Hematopoietic multipotent progenitor cell treated with erythropoietin and hydrocortisone succinate and interleukin-3 and kit ligand, for 6 days (in vitro differentiated cells): ENCODE results near the gene PDZRN4.
"Not testable (repeated sequence)": the region's sequence is repeated elsewhere in the genome, so short reads cannot be mapped to it uniquely, and the experiment has no call there.

Experiments
- DNase-seq: peaks from one replicate; pipeline ENCODE4 v3.0.0-alpha.2; 2015

The PDZRN4 gene

DNA sequence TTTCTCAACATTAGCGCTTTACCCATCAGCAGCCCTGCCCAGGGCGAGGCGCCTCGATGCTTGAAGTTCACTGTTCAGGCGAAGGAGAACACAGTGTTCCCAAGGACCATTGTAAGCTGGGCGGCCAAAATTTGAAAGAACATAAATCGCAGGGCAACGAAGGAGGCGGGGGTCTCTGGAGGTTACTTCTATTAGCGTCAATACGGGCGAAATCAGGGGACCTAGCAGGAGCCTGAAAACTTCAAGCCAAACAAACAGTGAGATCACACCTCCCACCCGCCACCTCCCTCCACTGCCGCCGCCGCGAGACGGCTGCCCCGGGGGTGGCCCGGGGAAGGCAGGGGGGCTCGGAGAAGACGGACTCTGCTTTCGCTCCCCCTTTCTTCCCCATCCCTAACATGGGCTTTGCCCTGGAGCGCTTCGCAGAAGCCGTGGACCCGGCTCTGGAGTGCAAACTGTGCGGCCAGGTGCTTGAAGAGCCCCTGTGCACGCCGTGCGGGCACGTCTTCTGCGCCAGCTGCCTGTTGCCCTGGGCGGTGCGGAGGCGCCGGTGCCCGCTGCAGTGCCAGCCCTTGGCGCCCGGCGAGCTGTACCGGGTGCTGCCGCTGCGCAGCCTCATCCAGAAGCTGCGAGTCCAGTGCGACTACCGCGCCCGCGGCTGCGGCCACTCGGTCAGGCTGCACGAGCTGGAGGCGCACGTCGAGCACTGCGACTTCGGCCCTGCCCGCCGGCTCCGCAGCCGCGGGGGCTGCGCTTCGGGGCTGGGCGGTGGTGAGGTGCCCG, at the start of gene PDZRN4:
Gene PDZRN4 (plus strand): TSS at position 263 of the 783 bp plus-strand sequence.
- peak; percentile 33 for DNase-seq

DNA sequence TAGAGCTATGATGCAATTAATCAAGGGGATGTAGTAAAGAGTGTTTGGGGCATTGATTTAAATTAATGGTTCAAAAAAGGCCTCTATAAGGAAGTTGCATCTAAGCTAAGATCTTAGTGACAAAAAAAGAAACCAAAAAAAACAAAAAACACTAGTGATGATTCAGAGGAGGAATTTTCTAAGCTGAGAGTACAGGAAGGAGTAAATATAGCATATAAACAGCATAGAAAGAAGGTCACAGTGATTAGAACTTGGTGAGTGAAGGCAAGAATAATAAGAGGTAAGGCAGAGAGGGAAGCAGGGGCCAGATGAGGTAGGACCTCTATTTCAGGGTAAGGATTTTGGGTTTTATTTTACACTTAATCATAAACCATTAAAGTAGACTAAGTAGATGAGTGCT, 48.0 kb upstream of the PDZRN4 start:
- no peak for DNase-seq

GRCh38 chr12:41141104-41141503, 47.0 kb upstream of the PDZRN4 start:
- no peak for DNase-seq

DNA sequence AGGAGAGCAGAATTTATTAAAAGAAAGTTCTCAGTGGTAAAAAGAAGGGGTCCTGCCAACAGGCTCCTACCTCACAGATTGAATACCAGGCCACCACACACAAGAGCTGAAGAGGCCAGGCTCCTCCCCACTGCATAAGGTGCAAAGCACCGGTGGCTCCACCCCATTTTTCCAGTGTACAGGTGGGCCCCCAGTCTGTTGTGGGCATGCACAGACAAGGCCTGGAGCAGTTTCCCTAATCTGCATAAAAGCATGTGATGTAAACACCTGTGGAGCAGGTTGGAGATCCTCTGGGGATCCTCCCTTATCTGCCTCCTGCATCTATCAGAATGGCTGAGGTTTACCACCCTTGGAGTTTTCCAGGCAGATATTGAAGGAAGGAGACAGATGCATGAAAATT, 45.7 kb upstream of the PDZRN4 start:
- DNase-seq: no peak

GRCh38 chr12:41151793-41152192, 36.3 kb upstream of the PDZRN4 start:
- DNase-seq: no peak

- DNase-seq: no peak
Measured at GRCh38 chr12:41162461-41162860, 25.7 kb upstream of the PDZRN4 start.

DNA sequence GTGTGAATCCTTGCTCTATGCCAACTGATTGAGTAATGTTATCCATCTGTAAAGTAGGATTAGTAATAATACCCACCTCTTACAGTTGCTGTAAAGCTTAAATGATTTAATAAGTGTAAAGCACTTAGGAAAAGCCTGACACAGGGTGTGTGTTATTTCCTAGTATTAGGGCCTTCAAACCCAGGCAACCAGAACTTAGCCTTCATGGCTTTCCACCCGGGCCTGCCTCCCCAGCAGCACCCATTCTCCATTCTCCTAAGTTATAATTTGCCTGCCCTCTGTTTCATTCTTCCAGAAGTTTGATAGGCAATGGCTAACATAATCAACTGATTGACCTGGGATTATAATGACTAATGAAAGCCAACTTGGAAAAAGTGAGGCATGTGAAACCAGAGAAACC, 20.4 kb upstream of the PDZRN4 start:
- no peak for DNase-seq

- no peak for DNase-seq
Measured at GRCh38 chr12:41174602-41175001, 13.5 kb upstream of the PDZRN4 start.

GRCh38 chr12:41179507-41179906, 8.6 kb upstream of the PDZRN4 start:
- DNase-seq: not testable (repeated sequence)

DNA sequence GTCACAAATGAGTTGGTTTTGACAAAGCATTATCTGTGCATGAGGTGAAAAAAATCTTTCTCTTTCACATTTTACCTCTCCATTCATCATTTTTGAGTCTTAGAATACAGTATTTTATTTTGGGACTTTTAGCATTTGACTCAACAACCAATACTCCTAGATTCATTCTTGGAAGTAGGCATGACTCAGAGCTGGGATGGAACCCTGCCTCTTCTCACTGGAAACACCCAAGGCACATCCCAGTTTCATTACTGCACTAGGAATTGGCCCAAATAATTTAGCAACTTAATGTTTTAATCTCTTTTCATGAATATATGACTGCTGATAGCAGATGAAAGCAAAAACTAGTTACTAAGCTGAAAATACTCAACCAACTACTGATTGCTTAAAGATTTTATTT, 3.3 kb upstream of the PDZRN4 start:
- DNase-seq: no peak

DNA sequence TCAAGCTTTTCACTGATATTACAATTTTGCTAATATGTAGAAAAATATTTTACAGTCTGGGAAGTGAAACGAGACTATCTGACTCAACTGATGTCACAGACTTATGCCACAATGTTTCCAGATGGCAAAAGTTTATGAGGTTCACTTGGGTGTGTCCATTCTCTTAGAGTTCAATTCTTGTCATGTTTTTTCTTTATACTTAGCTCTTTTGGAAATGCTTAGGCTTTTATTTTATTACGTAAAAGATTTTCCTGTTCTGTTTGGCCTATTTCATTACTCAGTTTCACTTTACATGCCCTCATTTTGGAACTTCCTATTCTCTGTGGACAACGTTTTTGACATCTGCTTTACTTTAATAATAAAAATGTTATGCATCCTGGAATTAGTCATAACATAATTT, 2.1 kb upstream of the PDZRN4 start:
- no peak for DNase-seq

- no peak for DNase-seq
Measured at GRCh38 chr12:41188841-41189394, 798 bp downstream of the PDZRN4 start.

DNA sequence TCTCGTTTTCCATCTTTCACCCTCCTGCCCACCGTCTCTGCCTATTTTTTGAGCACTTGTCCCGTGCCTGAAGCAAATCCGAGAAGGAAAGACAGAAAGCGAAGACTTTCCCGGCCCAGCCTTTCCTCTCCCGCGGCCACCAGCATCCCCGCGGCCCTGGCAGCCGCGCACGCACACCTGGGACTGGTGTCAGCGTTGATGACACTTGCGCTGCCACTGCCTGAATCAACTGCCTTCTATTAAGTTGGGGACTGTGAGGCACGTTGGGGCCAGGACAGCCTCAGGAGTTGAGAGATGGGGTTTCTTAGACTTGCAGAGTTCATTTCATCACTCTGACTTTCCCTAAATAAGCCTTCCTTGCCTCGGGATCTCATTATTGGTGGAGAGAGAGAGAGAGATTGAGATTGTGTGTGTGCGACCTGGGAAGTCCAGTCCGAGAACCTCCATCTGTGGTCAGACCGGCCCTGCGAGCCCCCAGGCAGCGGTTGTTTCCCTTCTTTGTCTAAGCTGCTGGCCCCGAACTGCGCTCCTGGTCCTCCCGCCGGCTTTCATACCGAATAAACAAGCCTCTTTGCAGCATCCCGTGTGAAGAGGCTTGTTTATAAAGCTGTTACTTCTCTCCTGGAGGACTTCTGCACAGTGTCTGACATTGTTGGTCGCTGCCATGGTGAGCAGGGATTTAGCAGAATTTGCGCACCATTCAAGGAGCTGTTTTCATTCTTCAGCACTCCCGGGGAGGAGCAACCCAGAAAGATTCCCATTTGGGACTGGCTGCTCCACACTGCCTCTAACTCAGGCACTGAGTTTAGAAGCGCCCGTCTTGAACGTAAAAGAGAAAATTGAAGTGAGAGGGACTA, 1.5 kb downstream of the PDZRN4 start:
- peak; percentile 6 for DNase-seq

- DNase-seq: peak; percentile 38
Measured at GRCh38 chr12:41190338-41190737, 2.2 kb downstream of the PDZRN4 start.

DNA sequence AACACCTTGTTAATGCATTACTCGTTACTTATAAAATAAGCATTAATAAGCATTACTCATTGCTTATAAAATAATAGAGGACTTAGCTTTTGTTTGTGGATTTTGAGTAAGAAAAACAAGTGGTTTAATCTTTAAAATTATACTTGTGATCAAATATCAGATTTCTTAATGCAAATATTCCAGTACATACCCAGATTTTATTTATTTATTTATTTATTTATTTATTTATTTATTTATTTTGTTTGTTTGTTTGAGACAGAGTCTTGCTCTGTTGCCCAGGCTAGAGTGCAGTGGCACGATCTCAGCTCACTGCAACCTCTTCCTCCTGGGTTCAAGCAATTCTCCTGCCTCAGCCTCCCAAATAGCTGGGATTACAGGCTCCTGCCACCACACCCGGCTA, 3.4 kb downstream of the PDZRN4 start:
- DNase-seq: not testable (repeated sequence)

DNA sequence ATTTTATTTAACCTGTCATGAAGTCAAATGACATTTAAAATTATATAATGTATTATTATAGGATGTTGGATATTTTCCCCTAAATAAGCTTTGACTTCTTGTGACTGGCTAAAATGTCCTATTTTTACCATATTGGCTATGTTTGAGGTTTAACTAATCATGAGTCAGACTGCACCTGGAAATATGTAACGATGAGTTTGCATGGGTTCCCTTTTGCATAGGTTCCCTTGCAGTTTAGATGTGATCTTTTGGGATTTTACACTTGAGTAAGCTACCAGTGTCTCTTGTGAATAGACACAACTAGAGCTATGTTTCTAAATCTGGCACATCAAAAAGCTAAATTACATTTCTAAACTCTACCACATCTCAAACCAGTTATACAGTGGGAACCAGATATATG, 5.2 kb downstream of the PDZRN4 start:
- no peak for DNase-seq

DNA sequence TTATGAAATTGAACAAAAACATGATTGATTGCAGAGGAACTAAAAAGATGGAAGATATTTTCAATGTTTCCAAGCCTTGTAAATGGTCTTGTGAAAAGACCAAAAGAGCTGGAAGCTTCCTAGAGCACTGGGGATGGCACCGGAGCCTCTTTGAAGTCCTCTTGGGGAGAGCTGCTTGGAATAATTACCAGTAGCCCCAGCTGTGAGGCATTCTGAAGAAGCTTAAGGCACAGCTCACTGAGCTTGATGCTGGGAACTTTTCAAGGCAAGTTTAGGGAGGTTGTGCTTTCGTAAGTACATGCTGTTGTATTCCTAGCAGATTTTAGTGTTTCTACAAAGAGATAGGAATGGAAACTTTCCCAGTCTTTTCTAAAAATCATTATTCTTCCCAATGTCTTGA, 13.9 kb downstream of the PDZRN4 start:
- DNase-seq: no peak

- peak; percentile 5 for DNase-seq
Measured at GRCh38 chr12:41205070-41205709, 17.1 kb downstream of the PDZRN4 start.

- no peak for DNase-seq
Measured at GRCh38 chr12:41206298-41206697, 18.2 kb downstream of the PDZRN4 start.

- no peak for DNase-seq
Measured at GRCh38 chr12:41211448-41211847, 23.3 kb downstream of the PDZRN4 start.

GRCh38 chr12:41212625-41213024, 24.5 kb downstream of the PDZRN4 start:
- no peak for DNase-seq

DNA sequence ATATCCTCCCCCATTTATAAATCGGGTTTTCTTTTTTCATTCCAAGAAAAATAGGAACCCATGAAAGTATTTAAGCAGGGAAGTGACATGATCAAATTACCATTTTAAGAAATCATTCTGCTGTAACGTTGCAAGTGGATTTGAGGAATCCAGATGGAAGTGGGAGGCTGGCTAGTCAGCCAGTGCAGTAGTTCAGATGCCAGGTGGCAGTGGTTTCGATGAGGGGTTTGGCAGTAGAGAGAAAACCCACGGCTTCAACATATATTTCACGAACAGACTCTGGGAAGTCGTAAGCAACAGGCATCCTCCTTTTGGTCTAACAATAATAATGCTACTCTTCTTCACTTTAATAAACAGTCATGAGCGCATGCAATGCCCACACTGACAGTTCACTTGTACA, 25.0 kb downstream of the PDZRN4 start:
- no peak for DNase-seq

DNA sequence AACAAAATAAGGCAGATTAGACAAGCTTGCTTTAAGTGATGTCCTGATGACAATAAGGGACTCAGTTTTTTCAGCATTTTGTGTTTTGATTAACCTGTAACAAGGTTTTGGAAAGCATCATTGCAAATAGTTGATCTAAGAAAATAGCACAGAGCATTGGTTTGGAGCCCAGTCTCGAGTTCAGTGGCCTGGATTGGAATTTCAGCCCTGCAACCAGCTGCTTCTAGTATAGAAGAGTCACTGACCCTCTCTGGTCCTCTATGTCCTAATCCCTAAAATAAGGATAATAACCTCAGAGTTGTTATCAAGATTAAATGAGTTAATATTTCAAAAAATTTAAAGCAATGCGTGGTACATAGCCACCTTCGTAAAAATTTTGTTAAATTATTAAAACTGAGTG, 25.5 kb downstream of the PDZRN4 start:
- no peak for DNase-seq
